Left lung (tissue), 10 donors: Measurements from ENCODE around the gene COL19A1. TPM values are rescaled to one million over a fixed set of nuclear protein-coding genes. Genes with fewer than 3 reads are reported as not detected.
A peak's percentile ranks its signal among the peaks of the same experiment; 100 is the strongest.

Source experiments
- ATAC-seq: fragments of 200-7000 bp; cut with Tn5 transposase; one replicate; pipeline ENCODE4 v1.9.1; 2020; ENCODE audit warnings: moderate library complexity
- DNase-seq, 4 donors: peaks; one replicate each; pipeline ENCODE4 v3.0.0-alpha.2; 2013 to 2020
- H3K27ac ChIP-seq, 2 donors: fragments of 200-600 bp; sonication (generic) in 1 of 2; one replicate each; pipeline versions ENCODE4 v1.5.0 to v1.8.0; 2020 to 2021
- H3K27me3 ChIP-seq, 2 donors: fragments of 200-600 bp; sonication (generic) in 1 of 2; one replicate each; pipeline versions ENCODE4 v1.5.0 to v1.8.0; 2020 to 2021
- H3K36me3 ChIP-seq, 2 donors: fragments of 200-600 bp; sonication (generic) in 1 of 2; one replicate each; pipeline versions ENCODE4 v1.5.0 to v1.8.0; 2020 to 2021
- H3K4me1 ChIP-seq, 2 donors: fragments of 200-600 bp; one replicate each; pipeline ENCODE4 v1.8.0; 2021
- H3K4me3 ChIP-seq, 2 donors: fragments of 200-600 bp; sonication (generic) in 1 of 2; one replicate each; pipeline versions ENCODE4 v1.5.0 to v1.8.0; 2020 to 2021; ENCODE audit warnings: mild to moderate bottlenecking in 1 of 2
- H3K9me3 ChIP-seq, 2 donors: fragments of 200-600 bp; sonication (generic) in 1 of 2; one replicate each; pipeline versions ENCODE4 v1.5.0 to v1.8.0; 2020 to 2021
- intact Hi-C, 2 donors: fragments of 100-400 bp; cut with DNase I; formaldehyde crosslinking; loops; one replicate each; pipeline versions ENCODE4 v1.11.2 to v1.14.2; 2022
- polyA plus RNA-seq, 6 donors: library from polyadenylated mRNA; unstranded; fragments of 120-200 nt; gene quantifications; one replicate each; pipeline ENCODE4 v1.2.1, GENCODE V29; 2013; ENCODE audit not compliant: insufficient read length in 6 of 6
- total RNA-seq, 2 donors: library from RNA; stranded (reverse); fragmentation: NEBNext Ultra II Directional; extraction: Animal tissue kit (Norgen Biotek cat#: 25700); gene quantifications; one replicate each; pipeline ENCODE4 v1.2.1, GENCODE V29; 2021
- TF ChIP-seq, protein P1 (sequence below), 2 donors: fragments of 200-600 bp; sonication (generic) in 1 of 2; IDR thresholded peaks; one replicate each; pipeline versions ENCODE4 v1.5.0 to v1.8.0; 2021; ENCODE audit warnings: antibody characterized with exemption in 2 of 2
- donor health status: DM: no; HTN: yes; CAD: no.
- donor health status: DM: no; HTN: no; CAD: no.

Gene COL19A1
- total and polyA plus RNA-seq, 8 donors, result 0.10 to 0.77 (median 0.70) TPM

DNA sequence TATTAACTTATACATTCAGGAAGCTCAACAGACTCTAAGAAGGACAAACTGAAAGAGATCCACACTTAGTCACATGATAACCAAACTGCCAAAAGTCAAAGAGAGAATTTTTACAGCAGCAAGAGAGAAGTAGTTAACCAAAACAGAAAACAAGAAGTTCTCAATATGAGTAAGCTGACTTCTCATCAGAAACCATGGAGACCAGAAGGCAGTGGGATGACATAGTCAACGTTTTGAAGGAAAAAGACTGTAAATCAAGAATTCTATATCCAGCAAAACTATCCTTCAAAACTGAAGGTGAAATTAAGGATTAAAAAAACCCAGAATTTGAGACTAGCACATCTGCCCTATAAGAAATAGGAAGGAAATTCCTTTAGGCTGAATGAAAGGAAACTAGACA, 60.4 kb downstream of the COL19A1 start:
- Histone ChIP-seq H3K9me3 (peaks cover 0 to 26% of the 10 kb centered on the region in 2 donors), H3K36me3 (no peaks in the 10 kb centered on the region), H3K27ac (no peak overlapping the region), H3K27me3 (no peaks in the 10 kb centered on the region), H3K4me1 (no peaks in the 10 kb centered on the region), H3K4me3 (no peak overlapping the region)
- DNase-seq (no peak), ATAC-seq (no peak)
- intact Hi-C loops, result no loop called here
- TF ChIP-seq, protein P1, sequence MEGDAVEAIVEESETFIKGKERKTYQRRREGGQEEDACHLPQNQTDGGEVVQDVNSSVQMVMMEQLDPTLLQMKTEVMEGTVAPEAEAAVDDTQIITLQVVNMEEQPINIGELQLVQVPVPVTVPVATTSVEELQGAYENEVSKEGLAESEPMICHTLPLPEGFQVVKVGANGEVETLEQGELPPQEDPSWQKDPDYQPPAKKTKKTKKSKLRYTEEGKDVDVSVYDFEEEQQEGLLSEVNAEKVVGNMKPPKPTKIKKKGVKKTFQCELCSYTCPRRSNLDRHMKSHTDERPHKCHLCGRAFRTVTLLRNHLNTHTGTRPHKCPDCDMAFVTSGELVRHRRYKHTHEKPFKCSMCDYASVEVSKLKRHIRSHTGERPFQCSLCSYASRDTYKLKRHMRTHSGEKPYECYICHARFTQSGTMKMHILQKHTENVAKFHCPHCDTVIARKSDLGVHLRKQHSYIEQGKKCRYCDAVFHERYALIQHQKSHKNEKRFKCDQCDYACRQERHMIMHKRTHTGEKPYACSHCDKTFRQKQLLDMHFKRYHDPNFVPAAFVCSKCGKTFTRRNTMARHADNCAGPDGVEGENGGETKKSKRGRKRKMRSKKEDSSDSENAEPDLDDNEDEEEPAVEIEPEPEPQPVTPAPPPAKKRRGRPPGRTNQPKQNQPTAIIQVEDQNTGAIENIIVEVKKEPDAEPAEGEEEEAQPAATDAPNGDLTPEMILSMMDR (IDR thresholded peaks at IDR 0.05), result no peak

DNA sequence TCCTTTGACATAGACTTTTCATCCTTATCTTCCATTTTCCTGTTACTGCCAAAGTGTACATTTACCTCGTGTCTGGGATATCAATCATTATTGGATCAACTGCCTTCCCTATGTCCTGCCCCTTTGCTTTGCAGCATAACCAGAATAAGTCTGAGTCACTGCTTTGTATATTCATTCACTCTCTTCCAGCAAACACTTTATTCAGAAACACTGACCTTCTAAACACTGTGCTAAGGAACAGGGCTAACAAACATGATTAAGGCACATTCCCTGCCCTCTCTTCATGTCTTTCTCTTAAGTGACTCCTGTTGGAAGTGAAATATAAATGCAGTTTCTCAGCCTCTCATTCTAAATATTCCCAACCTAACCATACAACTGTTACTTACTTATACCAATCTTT, 66.9 kb downstream of the COL19A1 start:
- intact Hi-C loops, result no loop called here
- H3K4me1 ChIP-seq, result no peaks in the 10 kb centered on the region
- H3K27me3 ChIP-seq, result no peaks in the 10 kb centered on the region
- no peaks in the 10 kb centered on the region for H3K36me3 ChIP-seq
- DNase-seq, result no peak
- no peak overlapping the region for H3K4me3 ChIP-seq
- H3K9me3 ChIP-seq, result no peaks in the 10 kb centered on the region
- TF ChIP-seq, protein P1 (IDR thresholded peaks at IDR 0.05), result no peak
- no peak overlapping the region for H3K27ac ChIP-seq
- peak; percentile 69 for ATAC-seq

DNA sequence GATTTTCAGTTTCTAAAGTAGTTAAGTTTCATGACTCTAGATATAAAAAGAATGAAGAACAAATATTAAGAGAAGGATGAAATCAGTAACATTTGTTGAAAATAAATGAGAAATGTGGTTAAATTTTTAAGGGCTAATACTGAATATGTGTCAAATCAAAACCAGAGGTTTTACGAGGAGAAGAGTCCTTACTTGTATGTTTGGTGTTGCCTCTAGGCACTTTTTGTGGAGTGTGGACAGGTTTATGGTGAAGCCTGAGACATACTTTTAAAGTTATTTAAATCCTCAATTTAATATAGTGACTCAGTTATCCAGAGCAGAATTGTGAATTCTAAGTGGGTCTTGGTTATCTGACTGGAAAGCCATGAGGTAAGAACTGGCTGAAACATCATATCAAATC, 68.7 kb downstream of the COL19A1 start:
- no peak overlapping the region for H3K4me3 ChIP-seq
- TF ChIP-seq, protein P1 (IDR thresholded peaks at IDR 0.05), result no peak
- ATAC-seq (no peak), DNase-seq (no peak)
- no peak overlapping the region for H3K27ac ChIP-seq
- no peaks in the 10 kb centered on the region for H3K4me1 ChIP-seq
- intact Hi-C loops, result no loop called here
- H3K27me3 ChIP-seq, result no peaks in the 10 kb centered on the region
- no peaks in the 10 kb centered on the region for H3K9me3 ChIP-seq
- H3K36me3 ChIP-seq, result no peaks in the 10 kb centered on the region

DNA sequence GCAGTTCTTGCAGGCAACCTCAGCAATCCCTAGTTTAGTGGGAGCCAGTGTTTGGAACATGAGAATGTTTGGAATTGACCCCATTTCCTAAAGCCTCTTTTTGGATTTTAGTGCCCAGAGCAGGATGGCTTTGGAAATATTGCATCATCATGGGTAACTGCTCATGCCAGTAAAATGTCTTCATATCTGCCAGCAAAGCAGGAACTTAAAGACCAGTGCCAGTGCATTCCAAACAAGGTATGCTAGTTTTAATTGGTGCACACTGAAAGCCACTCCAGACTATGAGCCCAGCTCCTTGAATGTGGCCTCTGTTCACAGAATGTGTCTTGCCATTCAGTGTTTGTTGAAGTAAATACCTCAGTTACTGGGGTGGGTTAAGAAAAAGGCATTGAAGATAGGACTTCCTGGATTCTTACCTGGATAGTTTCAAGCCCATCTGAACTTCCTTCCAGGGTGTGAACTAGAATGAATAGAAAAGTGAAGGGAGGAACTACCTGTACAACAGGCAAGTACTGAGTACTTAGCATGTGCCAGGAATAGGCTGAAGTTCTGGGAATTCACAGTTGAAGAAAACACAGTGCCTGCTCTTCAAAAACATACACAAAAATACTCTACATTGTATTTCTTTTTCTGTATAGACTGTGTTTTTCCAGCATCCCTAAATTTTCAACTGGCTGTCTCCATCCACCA, 70.5 kb downstream of the COL19A1 start:
- intact Hi-C loops, result no loop called here
- Histone ChIP-seq H3K4me1 (no peaks in the 10 kb centered on the region), H3K4me3 (no peak overlapping the region), H3K27me3 (no peaks in the 10 kb centered on the region), H3K36me3 (no peaks in the 10 kb centered on the region), H3K9me3 (no peaks in the 10 kb centered on the region), H3K27ac (peak overlapping the region in 1 of 2 donors; percentile 26)
- DNase-seq, result no peak
- ATAC-seq, result peak; percentile 91
- TF ChIP-seq, protein P1 (IDR thresholded peaks at IDR 0.05), result no peak

DNA sequence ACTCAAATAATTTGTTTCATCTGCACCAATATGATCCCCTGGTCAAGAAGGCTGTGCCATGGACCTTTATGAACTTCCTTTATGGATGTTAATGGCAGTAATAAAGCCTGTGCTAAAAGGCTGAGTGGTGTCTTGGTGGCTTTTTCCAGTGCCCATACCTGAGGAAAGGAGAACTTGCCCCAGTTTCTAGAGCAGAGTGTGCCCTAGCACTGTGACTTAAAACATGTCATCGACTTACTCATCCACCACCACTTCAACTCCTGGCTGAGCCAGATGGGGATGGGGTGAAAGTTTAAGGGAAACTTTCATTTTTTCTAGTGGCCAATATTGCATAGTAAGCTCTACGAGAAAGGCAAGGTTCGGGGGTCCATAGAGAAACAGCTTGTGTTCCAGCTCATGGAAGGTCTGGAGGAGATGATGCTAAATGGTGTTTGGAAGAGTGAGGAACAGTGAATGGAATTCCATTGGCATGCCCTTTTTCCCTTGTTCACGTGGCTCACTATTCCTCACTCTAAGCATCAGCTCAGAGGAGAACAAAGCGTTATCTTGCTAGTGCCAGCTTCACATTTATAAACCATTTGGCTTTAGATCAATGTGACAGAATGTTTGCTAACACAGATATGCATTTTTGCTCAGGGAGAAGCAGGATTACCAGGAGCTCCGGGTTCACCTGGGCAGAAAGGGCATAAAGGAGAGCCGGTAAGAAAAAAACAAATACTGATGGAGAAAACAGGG, 71.2 kb downstream of the COL19A1 start:
- H3K4me1 ChIP-seq, result no peaks in the 10 kb centered on the region
- H3K4me3 ChIP-seq, result no peak overlapping the region
- intact Hi-C loops, result no loop called here
- TF ChIP-seq, protein P1 (IDR thresholded peaks at IDR 0.05), result no peak
- H3K36me3 ChIP-seq, result no peaks in the 10 kb centered on the region
- H3K27me3 ChIP-seq, result no peaks in the 10 kb centered on the region
- ATAC-seq (peak; percentile 21), DNase-seq (no peak)
- peak overlapping the region in 1 of 2 donors; percentile 26 for H3K27ac ChIP-seq
- no peaks in the 10 kb centered on the region for H3K9me3 ChIP-seq
